Measurements from ENCODE around the gene LEAP2. TPM values are rescaled to one million over a fixed set of nuclear protein-coding genes. Genes with fewer than 3 reads are reported as not detected.
A peak's percentile ranks its signal among the peaks of the same experiment; 100 is the strongest.

Gene LEAP2, protein sequence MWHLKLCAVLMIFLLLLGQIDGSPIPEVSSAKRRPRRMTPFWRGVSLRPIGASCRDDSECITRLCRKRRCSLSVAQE
- 0.08 and 0.25 TPM in 2 replicates for total RNA-seq (2014; rRNA removed; shearing (Covaris generic))

DNA sequence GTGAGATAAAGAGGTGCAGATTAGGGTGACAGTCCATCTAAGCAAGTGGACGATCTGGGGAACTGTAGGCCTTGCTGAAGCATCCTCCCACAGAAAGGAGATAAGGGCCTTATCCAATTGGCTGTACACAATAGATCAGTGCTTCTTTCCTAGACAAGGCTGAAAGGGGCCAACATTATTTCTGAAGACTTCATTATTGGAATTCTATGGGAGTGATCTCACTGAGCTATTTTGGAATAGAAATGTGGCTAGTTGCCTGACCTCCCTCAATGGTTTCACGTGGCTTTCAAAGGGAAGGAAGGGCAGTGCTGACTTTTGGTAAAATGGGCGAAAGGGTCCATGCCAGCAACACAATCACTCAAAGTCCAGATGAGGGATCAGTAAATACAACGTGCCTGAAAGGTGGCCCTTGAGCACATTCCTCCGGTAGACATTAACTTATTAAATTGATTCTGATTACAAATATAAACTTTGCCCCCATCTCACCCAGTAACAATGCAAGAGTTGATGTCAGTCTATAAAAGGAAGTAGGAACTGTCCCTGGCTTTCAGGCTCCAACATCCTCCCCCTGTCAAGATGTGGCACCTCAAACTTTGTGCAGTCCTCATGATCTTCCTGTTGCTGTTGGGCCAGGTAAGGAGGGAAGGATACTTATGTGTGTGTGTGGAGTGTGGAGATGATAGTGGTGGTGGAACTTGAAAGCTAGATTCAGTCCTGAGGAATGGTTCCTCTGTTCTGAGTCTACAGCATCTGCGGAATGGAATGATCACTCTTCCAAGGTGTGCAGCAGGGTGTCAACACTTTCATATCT is at the start of gene LEAP2:
Gene LEAP2, plus strand, starts transcription at position 550 of the 811 bp plus-strand sequence. Its CDS starts 27 bp downstream, at position 577.
- DNase-seq (ENCODE audit: low spot score): no peak

DNA sequence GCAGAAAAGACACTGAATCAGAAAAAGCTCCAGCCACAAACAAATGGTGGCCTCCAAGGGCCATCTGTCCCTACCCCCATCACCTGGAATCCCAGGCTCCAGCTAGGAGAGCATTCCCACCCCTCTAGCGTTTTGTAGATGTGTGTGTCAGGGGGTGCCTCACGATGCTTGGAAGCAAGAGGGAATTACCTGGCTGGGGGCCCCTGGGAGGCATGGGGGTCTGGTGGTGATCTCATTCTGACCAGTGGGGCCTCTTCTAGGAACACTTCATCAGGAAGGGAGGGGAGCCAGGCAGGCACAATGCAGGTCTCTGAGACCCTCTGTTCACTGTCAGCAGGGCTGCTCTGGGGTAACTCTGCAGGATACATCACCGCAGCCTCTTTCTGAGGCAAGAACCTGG is 49.0 kb upstream of the LEAP2 start:
- no peak for DNase-seq (ENCODE audit: low spot score)

DNA sequence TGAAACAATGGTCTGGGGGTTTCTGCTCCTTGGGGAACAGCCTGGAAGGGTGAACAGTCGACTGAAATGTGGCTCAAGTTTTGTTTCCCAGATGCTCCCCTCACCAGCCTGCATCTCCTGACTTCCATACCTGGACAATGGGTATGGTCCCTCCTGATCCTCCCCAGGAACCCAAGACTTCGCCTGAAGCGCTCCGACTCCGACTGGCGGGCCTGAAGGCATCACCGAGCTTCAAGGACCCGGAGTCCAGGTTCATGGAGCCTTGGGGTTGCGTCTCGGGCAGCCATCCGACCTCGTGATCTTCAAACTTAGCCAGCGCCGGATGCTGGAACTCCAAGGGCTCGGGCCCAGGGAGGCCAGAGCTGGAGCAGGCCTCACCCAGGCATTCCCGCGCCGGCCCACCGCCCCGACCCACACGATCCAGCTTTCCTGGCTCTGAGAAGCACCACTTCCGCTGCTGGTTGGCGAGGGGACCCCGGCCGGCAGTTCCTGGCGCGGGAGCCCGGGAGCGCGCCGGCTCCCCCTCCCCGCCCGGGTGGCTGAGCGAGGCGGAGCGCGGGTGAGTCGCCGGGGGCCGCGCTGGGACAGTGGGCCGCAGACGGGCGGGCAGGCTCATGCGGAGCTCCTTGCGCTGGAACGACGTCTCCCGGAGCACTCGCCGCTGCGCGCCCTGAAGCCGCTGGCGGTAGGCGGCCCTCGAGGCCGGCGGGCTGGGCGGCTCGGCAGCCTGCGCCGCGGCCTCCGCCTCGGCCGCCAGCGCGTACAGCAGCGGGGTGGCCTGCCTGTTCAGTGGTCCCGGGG is 48.2 kb upstream of the LEAP2 start:
- DNase-seq (ENCODE audit: low spot score): no peak

DNA sequence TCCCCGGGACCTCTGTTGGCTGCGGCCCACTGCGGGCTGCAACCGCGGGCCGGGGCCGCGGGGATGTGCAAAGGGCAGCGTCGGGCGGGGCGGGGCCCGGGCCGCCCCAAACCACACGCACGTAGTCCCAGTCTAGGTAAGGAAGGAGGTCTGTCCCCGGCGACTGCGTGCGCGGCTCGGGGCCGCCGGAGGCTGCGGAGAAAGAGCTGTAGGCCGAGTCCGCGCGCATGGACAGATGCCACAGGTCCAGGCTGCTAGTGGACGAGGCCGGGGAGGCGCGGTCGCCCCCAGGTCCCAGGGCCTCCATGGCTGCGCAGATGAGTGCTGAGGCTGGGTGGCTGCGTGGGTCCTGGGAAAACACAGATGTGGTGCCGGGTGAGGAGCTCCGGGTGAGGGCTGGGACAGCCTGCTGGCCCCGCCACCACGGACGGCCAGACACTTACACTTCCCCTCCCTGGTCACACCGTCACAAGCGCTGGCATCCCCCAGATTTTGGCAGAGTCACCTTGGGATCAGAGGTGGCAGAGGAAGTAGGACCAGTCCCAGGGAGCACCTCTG is 47.6 kb upstream of the LEAP2 start:
- no peak for DNase-seq (ENCODE audit: low spot score)

DNA sequence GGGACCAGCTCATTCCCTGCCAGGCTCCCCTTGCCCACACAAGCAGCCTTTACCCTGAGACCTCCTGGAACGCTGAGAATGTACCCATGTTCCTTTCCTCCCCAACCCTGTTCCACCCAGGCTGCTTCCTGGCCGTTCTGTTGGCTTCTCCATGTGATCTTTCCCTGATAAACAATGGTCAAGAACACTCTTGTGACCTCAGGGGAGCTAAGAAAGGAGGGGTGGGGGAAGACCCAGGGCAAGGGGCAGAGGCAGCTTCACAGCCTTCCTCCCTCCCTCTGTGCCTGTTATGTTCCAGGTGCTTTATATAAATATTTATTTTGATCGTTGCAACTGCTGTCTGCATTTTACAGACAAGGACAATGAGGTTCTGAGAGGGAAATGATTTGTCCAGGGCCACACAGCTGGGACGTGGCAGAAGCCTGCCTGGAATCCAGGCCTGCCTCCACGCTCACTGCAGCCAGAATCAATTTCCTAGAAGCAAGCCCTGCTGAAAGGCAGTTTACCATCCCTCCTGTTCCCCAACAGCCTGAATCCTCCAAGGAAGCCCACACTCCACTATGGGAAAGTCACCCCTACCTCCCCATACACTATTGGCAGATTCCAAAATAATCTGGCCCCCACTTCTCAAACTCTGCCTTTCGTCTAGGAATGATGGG is 46.9 kb upstream of the LEAP2 start:
- no peak for DNase-seq (ENCODE audit: low spot score)

DNA sequence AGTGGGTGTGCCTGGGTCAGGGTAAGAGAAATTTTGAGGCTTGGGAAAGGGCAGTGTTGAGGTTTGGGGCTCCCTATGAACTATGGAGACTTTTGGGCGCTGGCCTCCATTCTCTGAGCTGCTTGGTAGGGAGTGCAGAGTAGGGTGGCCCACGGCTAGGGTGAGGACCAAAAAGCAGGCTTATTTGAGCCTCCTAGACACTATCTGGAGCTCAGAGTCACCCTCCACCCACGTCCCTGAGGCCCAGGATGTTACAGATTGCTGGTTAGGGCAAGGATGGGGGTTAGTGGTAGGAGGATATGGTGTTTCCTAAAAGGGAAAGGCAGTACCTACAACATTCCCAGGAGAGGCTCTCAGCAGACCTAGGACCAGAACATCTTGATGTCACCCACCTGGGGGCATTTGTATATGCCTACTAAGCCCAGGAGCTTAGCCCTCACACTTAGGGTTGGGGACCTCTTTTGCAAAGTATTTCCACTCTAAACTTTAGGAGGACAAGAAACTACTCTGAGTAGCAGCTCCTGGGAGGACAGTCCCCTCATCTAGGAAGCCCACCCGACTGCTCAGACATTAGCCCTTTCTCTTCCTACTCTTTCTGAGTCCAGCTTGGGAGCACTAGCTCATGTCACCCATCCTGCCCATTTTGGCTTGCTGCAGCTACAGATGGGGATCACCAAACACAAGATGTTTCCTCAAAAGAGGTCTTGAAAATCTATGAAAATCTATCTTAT is 45.4 kb upstream of the LEAP2 start:
- DNase-seq (ENCODE audit: low spot score): no peak

DNA sequence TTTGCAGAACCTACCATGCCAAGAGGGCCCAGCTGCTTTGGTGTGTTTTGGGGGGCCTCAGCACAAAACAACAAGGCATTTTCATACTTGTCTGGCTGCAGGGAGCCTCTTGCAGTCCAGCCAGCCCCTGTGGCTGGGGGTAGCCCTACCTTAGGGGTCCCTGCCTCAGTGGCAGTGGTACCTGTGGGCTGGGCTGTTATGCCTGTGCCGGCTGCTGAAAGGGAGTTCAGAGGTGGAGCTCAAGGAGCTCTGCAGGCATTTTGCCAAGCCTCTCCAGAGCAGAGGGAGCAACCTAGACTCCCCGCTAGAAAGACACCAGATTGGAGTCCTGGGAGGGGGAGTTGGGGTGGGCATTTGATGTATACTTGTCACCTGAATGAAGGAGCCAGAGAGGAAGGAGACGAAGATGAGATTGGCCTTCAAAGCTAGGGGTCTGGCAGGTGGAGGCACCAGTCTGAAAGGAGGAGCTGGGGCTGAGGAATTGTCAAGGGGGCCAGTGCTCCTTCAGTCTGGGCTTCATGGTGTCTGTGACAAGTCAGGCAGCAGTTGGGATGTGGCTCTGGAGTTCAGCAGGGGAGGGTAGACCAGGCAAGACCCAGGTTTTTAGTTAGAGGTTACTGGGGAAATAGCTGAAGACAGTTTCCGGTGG is 44.5 kb upstream of the LEAP2 start:
- DNase-seq (ENCODE audit: low spot score): no peak

DNA sequence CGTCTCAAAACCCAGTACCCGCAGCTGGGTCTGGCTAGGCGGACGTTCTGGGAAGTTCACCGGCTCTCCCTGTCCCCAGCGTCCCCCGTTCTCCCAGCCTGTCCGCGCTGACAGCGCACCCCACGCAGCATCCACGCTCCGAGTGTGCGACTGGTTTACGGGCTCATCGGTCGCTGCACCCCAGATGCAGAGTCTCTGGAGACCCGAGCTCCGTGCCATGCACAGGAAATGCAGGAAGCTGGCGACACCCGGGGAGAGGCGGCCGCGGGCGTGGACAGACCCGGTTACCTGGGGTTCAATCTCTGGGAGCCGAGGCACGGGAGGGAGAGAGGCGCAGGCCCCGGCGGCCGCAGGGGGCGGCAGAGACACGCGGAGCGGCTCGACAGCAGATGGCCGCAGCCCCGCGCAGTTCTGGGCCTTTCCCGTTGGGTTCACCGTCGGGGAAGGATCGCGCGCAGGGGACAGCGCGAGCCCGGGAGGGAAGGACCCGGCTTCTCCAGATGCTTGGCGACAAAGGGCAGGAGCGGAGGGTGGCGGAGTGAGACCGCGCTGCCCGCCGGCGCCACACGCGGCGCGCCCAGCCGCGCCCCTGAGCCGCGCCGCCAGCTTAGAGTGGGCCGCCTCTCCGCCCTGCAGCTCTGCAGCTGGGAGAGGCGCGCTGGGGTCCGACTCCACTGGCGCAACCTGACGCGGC is 43.6 kb upstream of the LEAP2 start:
- DNase-seq (ENCODE audit: low spot score): peak; percentile 49

DNA sequence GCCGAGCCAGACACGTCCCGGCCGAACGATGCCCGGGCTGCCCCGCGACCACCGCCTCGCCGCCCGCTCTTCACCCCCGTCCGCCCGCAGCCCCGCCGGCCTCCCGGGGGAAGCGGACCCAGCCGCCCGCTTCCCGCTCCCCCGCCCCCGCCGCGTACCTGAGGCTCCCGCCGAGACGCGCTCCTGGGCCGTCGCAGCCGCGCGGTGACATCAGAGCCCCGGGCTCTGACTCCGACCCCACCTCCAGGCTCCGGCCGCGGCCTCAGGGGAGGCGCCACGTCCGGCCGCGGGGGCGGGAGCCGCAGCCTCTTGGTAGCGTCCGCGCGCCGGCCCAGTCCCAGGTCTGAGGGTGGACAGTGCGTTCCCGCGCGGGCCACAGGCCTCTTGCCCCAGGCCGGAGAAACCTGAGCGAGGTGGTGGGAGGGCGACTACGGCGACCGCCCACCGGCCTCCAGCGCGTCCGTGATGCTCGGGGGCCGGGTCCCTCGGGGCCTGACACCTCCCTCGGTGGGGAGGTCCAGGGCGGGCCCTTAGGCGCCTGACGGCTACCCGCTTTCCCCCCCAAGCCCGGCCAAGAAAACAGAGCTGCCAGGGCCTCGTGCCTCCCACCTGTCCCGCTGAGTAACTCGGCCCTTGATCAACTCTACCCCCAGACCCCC is 42.9 kb upstream of the LEAP2 start, which contains the start of gene SHROOM1:
Gene SHROOM1, minus strand, starts transcription at position 212 of the 659 bp plus-strand sequence. CDS start 4,507 bp downstream, outside the sequence.
- DNase-seq (ENCODE audit: low spot score): no peak

DNA sequence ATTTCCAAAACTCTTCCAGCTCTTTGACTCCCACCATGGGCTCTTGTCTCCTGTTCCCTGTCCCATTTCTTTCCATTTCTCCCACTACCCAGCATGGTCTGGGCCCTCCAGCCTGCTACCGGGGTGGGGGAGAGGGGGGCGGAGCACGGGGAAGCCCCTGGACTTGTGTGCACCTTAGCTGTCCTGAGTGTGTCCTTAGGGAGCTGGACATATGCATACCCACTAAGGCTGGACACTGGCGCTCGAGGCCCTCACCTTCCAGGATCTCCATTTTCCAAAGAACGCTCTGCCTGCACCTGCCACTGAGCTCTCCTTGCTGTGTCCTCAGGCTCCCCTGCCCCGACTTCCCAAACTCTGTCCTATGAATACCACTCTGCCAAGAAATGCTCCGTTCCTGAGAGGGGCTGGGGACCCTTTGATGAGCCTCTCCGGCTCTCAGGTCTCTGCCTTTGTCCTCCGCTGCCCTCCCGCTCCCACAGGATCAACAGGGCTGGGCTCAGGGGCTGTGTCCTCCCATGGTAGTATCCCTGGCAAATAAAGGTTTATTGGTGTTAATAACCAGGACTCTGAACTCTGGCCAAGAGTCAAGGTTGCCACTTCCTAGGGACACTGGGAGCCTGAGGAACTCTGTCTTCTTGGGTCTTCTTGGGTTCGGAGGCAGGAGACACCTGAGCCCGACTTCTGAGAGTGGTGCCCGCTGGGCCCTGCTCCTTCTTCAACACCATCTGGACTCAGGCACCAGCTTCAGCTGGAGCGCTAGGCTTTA is 42.2 kb upstream of the LEAP2 start:
- no peak for DNase-seq (ENCODE audit: low spot score)

DNA sequence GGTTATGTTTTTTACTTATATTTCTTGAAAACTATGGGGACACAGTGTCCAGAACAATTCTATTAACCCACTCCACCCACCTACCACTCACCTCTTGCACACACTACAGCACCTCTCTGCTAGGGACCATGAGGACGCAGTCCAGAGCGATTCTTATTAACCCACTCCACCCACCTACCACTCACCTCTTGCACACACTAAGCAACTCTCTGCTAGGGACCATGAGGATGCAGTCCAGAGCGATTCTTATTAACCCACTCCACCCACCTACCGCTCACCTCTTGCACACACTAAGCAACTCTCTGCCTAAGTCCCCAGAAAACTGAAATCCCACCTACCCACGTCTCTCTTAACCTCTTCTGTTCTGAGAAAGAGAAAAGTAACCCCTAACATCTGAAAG is 40.9 kb upstream of the LEAP2 start:
- DNase-seq (ENCODE audit: low spot score): no peak

DNA sequence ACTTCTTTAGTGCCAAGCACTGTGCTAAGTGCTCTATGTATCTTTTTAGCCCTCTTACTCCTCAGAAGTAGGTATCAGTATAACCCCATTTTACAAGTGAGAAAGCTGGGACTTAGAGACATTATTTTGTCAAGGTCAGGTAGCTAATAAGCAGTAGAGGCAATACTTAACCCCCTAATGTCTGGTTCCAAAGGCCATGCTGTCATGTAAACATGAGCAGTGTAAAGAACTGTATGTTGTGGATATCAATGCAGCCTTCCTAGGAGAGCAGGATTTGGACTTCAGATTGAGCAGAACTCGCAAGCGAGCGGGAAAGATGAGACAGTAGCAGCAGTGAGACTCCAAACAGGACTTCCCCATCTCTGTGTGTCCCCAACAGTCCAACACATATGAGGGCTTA is 39.4 kb upstream of the LEAP2 start:
- no peak for DNase-seq (ENCODE audit: low spot score)

DNA sequence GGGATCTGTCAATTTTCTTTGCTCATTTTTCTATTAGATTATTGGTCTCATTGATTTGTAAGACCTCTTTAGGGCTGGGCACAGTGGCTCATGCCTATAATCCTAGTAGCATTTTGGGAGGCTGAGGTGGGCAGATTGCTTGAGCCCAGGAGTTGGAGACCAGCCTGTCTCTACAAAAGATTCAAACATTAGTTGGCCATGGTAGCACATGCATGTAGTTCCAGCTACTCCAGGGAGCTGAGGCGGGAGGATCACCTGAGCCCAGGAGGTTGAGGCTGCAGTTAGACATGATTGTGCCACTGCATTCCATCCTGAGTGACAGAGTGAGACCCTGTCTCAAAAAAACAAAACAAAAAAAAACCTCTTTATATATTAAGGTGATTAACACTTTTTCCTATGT is 36.6 kb upstream of the LEAP2 start:
- no peak for DNase-seq (ENCODE audit: low spot score)

DNA sequence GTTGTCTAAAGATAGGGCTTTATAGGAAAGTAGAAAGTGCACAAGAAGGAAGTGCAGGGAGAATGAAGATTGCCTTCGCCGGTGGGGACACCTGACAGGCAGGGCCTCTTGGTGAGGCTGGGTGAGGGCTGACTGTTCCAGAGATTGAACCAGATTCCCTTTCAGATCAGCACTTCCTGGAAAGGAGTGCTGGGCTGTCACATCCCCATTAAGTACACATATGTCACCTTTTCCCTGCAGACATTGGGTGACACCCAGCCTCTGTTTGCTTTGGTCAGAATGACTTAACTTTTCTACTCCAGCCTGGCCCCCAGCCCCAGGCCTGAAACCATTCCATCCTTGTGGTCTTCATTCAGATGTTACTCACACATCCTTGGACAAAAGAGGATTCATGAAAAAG is 35.6 kb upstream of the LEAP2 start:
- DNase-seq (ENCODE audit: low spot score): no peak

DNA sequence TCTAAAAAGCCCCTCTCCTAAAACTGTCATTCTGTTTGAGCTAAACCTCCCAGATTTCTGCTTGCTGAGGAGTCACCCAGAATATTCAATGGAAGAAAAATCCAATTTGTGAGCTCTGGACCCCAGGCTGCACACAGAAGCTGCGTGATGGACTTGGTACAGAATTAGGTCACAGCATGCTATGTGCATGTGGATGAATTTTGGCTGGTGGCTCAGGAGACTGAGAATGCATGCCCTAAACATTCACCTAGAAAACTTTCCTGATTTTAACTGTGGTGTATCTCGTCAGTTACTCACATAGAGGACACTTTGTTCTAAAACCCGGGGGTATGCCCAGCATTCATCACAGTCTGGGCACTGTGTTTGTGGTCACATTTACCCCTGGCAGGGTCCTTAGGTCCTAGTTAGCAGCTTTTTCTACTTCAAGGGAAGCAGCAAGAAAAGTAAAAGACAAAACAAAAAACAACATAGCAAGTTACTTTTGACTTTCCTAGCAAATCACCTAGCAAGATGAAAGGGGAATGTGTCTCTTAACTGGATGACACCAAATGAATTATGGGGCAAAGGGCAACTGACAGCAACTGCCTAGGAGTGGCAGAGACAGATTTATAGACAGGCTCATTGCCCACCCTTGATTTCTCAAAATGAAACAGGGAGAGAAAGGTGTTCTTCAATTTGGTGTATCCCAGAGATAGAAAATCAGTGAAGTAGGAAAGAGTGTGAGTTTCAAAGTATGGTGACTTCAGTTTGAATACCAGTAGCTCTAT is 34.8 kb upstream of the LEAP2 start:
- DNase-seq (ENCODE audit: low spot score): no peak

DNA sequence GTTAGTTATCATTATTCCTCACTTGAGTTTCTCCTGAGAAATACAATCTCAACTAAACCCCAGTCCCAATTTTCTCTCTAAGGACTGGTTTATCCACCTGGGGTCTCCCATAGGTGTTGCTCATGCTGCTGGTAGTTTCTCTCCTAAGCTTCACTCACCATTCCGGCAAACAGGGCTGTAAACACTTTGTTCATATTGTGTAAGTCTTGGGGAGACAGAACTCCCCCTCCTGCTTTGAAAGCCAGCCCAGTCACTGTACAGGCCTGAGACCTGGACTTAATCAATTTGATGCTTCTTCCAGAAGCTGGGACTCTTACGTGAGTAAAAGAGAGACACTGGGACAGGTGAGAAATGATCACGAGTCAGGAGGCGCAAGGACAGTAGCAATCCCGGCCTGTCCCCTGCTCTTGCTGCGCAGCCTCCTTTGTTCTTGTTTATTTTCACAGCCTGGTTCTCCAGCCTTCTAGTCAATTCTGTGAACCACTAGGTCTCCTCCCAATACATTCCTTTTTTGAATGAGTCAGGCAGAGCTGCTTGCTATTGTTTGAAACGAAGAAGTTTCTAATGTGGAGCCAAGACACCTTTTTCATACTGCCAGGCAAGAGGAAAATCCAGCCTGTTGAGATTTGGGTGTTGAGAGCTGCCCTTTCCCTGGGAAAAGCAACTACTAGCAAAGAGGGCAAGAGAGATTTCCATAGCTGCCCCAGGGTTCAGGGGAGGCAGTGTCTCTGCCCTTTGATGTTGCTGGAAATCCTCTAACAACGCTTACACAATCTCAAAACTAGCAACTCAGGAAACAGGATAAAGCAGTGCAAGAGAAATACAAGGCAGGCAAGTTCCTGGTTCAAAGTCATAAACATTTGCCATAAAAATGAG is 33.8 kb upstream of the LEAP2 start:
- peak; percentile 74 for DNase-seq (ENCODE audit: low spot score)

DNA sequence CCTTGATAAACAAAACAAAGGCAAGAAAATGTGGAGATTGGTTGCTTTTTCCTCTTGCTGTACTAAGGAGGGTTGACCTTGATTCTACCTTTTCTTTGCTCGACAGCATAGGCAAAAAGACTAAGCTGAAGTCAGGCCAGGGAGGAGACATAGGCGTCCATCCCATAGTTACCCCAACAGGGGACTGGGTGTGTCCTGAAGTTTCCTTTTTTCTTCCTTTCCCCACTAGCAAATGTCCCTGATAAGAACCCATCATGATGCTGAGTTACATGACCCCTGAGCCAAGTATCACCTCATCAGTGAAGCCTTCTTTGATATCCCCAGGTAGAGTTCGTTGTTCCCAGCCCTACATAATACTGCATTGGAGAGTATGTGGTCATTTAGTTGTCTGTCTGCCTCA is 33.2 kb upstream of the LEAP2 start:
- DNase-seq (ENCODE audit: low spot score): no peak

All from H4 (cell line).